ENCODE results near the gene SETD2. TPM values are rescaled to one million over a fixed set of nuclear protein-coding genes. Genes with fewer than 3 reads are reported as not detected.

SETD2 gene
- total RNA-seq, 2 donors from 2014 or later = 59.0 to 61.5 TPM

DNA sequence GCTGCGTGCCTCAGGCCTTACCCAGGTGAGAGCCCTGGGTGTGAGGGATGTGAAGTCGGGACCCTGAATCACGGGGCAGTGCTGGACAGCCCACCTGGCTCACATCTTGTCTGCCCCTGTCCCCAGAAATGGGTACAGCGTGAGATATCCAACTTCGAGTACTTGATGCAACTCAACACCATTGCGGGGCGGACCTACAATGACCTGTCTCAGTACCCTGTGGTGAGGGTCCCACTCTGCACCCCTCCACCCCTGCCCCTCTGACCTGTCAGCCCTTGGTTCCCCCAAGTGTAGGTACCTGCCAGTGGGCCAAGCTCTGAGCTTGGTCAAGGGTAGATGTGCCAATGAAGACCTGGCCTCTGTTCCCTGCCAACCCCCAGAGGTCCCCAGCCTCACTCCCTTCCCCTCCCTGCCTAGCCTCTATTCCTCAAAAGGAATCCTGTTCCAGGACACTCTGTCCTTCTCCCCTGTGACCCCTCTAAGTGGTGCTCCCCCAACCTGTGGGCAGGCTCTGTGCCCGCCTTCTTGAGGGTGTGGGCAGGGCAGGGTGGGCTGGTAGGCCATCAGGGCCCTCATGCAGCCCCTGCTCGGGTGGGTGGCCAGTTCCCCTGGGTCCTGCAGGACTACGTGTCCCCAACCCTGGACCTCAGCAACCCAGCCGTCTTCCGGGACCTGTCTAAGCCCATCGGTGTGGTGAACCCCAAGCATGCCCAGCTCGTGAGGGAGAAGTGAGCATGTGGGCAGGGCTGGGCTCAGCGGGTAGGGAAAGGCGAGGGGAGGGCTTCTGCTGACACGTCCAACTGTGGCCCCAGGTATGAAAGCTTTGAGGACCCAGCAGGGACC lies 159.3 kb downstream of the SETD2 start:
- Mint-ChIP-seq H3K9me3 (no peaks in the 10 kb centered on the region), H3K4me3 (no peak overlapping the region), H3K4me1 (no peaks in the 10 kb centered on the region), H3K27ac (no peak overlapping the region), H3K27me3 (ENCODE audit: insufficient read depth) (no peaks in the 10 kb centered on the region), H3K36me3 (ENCODE audit: low read depth) (peaks cover 45% of the 10 kb centered on the region)
- no peaks in the 10 kb centered on the region for H3K4me1 ChIP-seq (ENCODE audit: control insufficient read depth, insufficient read depth, low read length)
- TF ChIP-seq, protein P1, sequence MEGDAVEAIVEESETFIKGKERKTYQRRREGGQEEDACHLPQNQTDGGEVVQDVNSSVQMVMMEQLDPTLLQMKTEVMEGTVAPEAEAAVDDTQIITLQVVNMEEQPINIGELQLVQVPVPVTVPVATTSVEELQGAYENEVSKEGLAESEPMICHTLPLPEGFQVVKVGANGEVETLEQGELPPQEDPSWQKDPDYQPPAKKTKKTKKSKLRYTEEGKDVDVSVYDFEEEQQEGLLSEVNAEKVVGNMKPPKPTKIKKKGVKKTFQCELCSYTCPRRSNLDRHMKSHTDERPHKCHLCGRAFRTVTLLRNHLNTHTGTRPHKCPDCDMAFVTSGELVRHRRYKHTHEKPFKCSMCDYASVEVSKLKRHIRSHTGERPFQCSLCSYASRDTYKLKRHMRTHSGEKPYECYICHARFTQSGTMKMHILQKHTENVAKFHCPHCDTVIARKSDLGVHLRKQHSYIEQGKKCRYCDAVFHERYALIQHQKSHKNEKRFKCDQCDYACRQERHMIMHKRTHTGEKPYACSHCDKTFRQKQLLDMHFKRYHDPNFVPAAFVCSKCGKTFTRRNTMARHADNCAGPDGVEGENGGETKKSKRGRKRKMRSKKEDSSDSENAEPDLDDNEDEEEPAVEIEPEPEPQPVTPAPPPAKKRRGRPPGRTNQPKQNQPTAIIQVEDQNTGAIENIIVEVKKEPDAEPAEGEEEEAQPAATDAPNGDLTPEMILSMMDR (conservative IDR thresholded peaks at IDR 0.05) = no peak
- no peaks in the 10 kb centered on the region for H3K27me3 ChIP-seq (ENCODE audit: control insufficient read depth, insufficient read depth, low read length, poor library complexity, severe bottlenecking)
- no peak overlapping the region for H3K27ac ChIP-seq (ENCODE audit: low read depth, low read length)
- H3K9me3 ChIP-seq (ENCODE audit: control insufficient read depth, low read length) = no peaks in the 10 kb centered on the region
- H3K4me3 ChIP-seq (ENCODE audit: low read length) = no peak overlapping the region
- no peak for DNase-seq
- 92 to 95% methylated on average over 15 to 17 of the region's 17 CpGs for WGBS, 2 experiments (ENCODE audit: insufficient coverage in 1 of 2, insufficient read length in 1 of 2)
- H3K9ac ChIP-seq (ENCODE audit: extremely low read depth, low read length, poor library complexity, severe bottlenecking) = no peak overlapping the region
- peaks cover 30% of the 10 kb centered on the region for H3K36me3 ChIP-seq (ENCODE audit: control insufficient read depth, insufficient read depth, low read length)

DNA sequence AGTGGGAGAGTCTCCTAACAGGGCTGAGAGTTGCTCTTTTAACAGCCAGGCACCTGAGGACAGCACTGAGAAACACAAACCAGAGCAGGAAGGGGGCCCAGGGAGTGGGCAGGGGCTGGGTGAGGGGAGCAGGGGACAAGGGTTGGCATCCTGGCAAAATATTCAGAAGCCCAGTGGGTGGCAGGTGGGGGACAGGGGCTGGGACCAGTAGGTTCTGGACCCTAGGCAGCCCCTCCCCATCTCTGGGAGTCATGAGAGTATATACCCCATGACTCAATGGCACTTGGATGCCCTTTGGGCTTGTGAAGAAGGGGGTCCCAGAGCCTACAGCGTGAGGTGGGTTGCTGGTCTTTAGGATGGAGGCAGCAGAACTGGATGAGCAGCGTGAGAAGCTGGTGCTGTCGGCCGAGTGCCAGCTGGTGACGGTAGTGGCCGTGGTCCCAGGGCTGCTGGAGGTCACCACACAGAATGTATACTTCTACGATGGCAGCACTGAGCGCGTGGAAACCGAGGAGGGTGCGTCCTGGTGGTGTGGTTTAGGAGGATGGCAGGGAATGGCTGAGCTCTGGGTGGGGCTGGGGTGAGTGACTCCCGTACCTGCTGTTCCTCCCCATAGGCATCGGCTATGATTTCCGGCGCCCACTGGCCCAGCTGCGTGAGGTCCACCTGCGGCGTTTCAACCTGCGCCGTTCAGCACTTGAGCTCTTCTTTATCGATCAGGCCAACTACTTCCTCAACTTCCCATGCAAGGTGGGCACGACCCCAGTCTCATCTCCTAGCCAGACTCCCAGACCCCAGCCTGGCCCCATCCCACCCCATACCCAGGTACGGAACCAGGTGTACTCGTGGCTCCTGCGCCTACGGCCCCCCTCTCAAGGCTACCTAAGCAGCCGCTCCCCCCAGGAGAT lies 160.2 kb downstream of the SETD2 start:
- Mint-ChIP-seq H3K36me3 (ENCODE audit: low read depth) (peaks cover 45% of the 10 kb centered on the region), H3K4me3 (no peak overlapping the region), H3K27me3 (ENCODE audit: insufficient read depth) (no peaks in the 10 kb centered on the region), H3K9me3 (no peaks in the 10 kb centered on the region), H3K27ac (no peak overlapping the region), H3K4me1 (no peaks in the 10 kb centered on the region)
- Histone ChIP-seq H3K4me3 (ENCODE audit: low read length) (no peak overlapping the region), H3K27ac (ENCODE audit: low read depth, low read length) (no peak overlapping the region), H3K27me3 (ENCODE audit: control insufficient read depth, insufficient read depth, low read length, poor library complexity, severe bottlenecking) (no peaks in the 10 kb centered on the region), H3K9ac (ENCODE audit: extremely low read depth, low read length, poor library complexity, severe bottlenecking) (no peak overlapping the region), H3K4me1 (ENCODE audit: control insufficient read depth, insufficient read depth, low read length) (no peaks in the 10 kb centered on the region), H3K36me3 (ENCODE audit: control insufficient read depth, insufficient read depth, low read length) (peaks cover 39% of the 10 kb centered on the region), H3K9me3 (ENCODE audit: control insufficient read depth, low read length) (no peaks in the 10 kb centered on the region)
- 96% methylated on average over 9 to 27 of the region's 27 CpGs for WGBS, 2 experiments (ENCODE audit: insufficient coverage in 1 of 2, insufficient read length in 1 of 2)
- no peak for DNase-seq
- TF ChIP-seq, protein P1 (conservative IDR thresholded peaks at IDR 0.05) = no peak

DNA sequence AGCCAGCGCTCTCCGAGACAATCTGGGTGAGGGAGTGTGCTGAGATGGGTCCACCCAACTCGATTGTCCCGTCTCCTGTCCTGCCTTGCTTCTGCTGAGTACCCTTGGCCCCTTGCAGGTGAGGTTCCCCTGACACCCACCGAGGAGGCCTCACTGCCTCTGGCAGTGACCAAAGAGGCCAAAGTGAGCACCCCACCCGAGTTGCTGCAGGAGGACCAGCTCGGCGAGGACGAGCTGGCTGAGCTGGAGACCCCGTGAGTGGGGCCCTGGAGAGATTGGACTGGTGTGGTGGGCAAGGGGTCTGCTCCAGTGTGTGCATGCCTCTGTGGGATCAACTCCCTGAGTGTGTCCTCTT lies 160.9 kb downstream of the SETD2 start:
- Histone ChIP-seq H3K9ac (ENCODE audit: extremely low read depth, low read length, poor library complexity, severe bottlenecking) (no peak overlapping the region), H3K4me3 (ENCODE audit: low read length) (no peak overlapping the region), H3K9me3 (ENCODE audit: control insufficient read depth, low read length) (no peaks in the 10 kb centered on the region), H3K4me1 (ENCODE audit: control insufficient read depth, insufficient read depth, low read length) (no peaks in the 10 kb centered on the region), H3K36me3 (ENCODE audit: control insufficient read depth, insufficient read depth, low read length) (peaks cover 40% of the 10 kb centered on the region), H3K27ac (ENCODE audit: low read depth, low read length) (no peak overlapping the region), H3K27me3 (ENCODE audit: control insufficient read depth, insufficient read depth, low read length, poor library complexity, severe bottlenecking) (no peaks in the 10 kb centered on the region)
- H3K9me3 Mint-ChIP-seq = no peaks in the 10 kb centered on the region
- H3K36me3 Mint-ChIP-seq (ENCODE audit: low read depth) = peaks cover 50% of the 10 kb centered on the region
- no peaks in the 10 kb centered on the region for H3K27me3 Mint-ChIP-seq (ENCODE audit: insufficient read depth)
- H3K4me1 Mint-ChIP-seq = peaks cover 3% of the 10 kb centered on the region
- DNase-seq = no peak
- WGBS, 2 experiments (ENCODE audit: insufficient coverage in 1 of 2, insufficient read length in 1 of 2) = 89 to 95% methylated on average over 7 to 10 of the region's 10 CpGs
- H3K4me3 Mint-ChIP-seq = no peak overlapping the region
- H3K27ac Mint-ChIP-seq = no peak overlapping the region
- TF ChIP-seq, protein P1 (conservative IDR thresholded peaks at IDR 0.05) = no peak

All from endodermal cell (in vitro differentiated cells).